ENCODE data around the gene SLX9.

- TF ChIP-seq CTCF (IDR thresholded peaks at IDR 0.05) (no peak), POLR2A (IDR thresholded peaks at IDR 0.05) (no peak), POLR2AphosphoS5 (IDR thresholded peaks at IDR 0.05) (no peak)
Observed at GRCh38 chr21:44987301-44987885, 47.6 kb downstream of the SLX9 start.
